Measurements from ENCODE around the gene ZNF777. TPM values are rescaled to one million over a fixed set of nuclear protein-coding genes. Genes with fewer than 3 reads are reported as not detected.
A peak's percentile ranks its signal among the peaks of the same experiment; 100 is the strongest.
"Not testable (repeated sequence)": the region's sequence is repeated elsewhere in the genome, so short reads cannot be mapped to it uniquely, and the experiment has no call there.

The ZNF777 gene
- total RNA-seq, 2 donors from 2014 or later: 12.7 to 16.5 TPM

DNA sequence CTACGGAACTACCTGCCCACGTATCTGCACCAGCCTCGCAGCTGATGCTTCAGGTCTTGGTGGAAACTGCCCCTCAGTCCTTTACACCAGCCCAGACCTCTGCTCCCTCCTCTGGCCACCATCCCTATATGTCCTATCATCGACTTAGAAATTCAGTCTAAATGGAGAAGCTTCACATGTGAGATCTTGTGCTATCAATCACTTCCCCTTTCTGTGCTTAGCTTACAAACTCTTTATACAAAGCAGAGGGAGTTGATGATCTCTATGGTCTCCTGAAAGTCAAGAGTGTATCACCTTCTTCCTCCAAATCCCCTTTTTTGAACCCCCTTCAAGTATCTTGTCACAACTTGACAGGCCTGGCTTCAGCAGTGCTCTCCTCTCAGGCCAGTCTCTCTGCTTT is 30.7 kb downstream of the ZNF777 start:
- H3K4me3 Mint-ChIP-seq: no peak overlapping the region

DNA sequence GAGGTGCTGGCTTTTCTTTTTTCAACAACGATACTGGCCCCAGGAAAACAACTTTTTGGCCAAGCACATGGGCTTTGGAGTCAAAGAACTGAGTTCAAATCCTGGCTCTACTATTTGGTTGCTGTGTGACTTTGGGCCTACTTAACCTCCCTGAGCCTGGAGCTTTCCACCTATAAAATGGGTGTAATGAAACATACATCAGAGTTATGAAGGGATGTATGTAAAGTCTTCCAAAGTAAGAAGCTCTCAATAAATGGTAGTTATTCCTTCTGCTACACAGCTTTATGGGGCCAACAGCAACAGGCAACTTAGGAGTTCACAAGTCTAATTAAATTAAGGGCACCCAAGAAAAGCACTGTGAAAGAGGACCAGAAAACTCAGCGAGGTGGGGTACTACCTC is 33.0 kb downstream of the ZNF777 start:
- H3K9me3 ChIP-seq (ENCODE audit: control insufficient read depth, low read length, poor library complexity, severe bottlenecking): no peaks in the 10 kb centered on the region
- ATAC-seq (no peak), DNase-seq (no peak)
- Mint-ChIP-seq H3K4me3 (no peak overlapping the region), H3K4me1 (peaks cover 4% of the 10 kb centered on the region), H3K36me3 (ENCODE audit: low read depth) (peaks cover 8% of the 10 kb centered on the region), H3K27ac (no peak overlapping the region), H3K27me3 (no peaks in the 10 kb centered on the region)

More for the DNA sequence above, 30.7 kb downstream of the ZNF777 start:
- H3K36me3 Mint-ChIP-seq (ENCODE audit: low read depth): peaks cover 8% of the 10 kb centered on the region
- ATAC-seq (no peak), DNase-seq (no peak)
- H3K27ac Mint-ChIP-seq: peak overlapping the region; percentile 19
- no peaks in the 10 kb centered on the region for H3K9me3 ChIP-seq (ENCODE audit: control insufficient read depth, low read length, poor library complexity, severe bottlenecking)
- H3K27me3 Mint-ChIP-seq: no peaks in the 10 kb centered on the region
- H3K4me1 Mint-ChIP-seq: peaks cover 4% of the 10 kb centered on the region

GRCh38 chr7:149427096-149427680 is 33.7 kb downstream of the ZNF777 start:
- H3K9me3 ChIP-seq (ENCODE audit: control insufficient read depth, low read length, poor library complexity, severe bottlenecking): no peaks in the 10 kb centered on the region
- H3K27me3 Mint-ChIP-seq: no peaks in the 10 kb centered on the region
- DNase-seq (no peak), ATAC-seq (no peak)
- no peak overlapping the region for H3K27ac Mint-ChIP-seq
- H3K4me1 Mint-ChIP-seq: peaks cover 4% of the 10 kb centered on the region
- H3K4me3 Mint-ChIP-seq: no peak overlapping the region
- peaks cover 6% of the 10 kb centered on the region for H3K36me3 Mint-ChIP-seq (ENCODE audit: low read depth)

- H3K4me3 Mint-ChIP-seq: peak overlapping the region; percentile 77
These were observed 37.3 kb downstream of the ZNF777 start for GRCh38 chr7:149423449-149424110.

DNA sequence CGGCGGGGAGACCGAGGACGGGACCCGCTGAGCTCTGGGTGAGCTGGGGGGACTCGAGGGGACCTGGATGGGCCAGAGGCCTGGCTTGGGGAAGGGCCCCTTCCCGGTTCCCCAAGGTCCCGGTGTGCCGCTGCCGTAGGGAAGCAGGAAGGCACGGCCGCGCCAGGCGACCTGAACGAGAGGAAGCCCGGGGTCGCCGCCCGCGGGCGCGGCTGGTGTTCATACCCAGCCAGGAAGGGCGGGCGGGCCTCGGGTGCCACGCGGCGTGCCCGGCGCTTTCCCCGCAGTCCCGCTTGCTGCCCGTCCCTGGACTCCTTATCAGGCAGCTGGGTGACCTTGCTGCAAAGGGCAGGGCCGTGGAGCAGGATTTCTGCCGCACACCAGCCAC is 38.0 kb downstream of the ZNF777 start:
- H3K27ac Mint-ChIP-seq: no peak overlapping the region
- H3K36me3 Mint-ChIP-seq (ENCODE audit: low read depth): no peaks in the 10 kb centered on the region
- peak overlapping the region; percentile 77 for H3K4me3 Mint-ChIP-seq
- peak; percentile 5 for ATAC-seq
- H3K4me1 Mint-ChIP-seq: peaks cover 4% of the 10 kb centered on the region
- H3K27me3 Mint-ChIP-seq: no peaks in the 10 kb centered on the region
- DNase-seq: peak; percentile 17 to 25 (median 24)
- H3K9me3 ChIP-seq (ENCODE audit: control insufficient read depth, low read length, poor library complexity, severe bottlenecking): no peaks in the 10 kb centered on the region

More at GRCh38 chr7:149423449-149424110, 37.3 kb downstream of the ZNF777 start:
- Mint-ChIP-seq H3K4me1 (peaks cover 4% of the 10 kb centered on the region), H3K36me3 (ENCODE audit: low read depth) (no peaks in the 10 kb centered on the region), H3K27ac (no peak overlapping the region), H3K27me3 (no peaks in the 10 kb centered on the region)
- H3K9me3 ChIP-seq (ENCODE audit: control insufficient read depth, low read length, poor library complexity, severe bottlenecking): no peaks in the 10 kb centered on the region
- DNase-seq: no peak
- no peak for ATAC-seq

- peaks cover 4% of the 10 kb centered on the region for H3K4me1 Mint-ChIP-seq
- H3K9me3 ChIP-seq (ENCODE audit: control insufficient read depth, low read length, poor library complexity, severe bottlenecking): no peaks in the 10 kb centered on the region
- peak overlapping the region; percentile 21 for H3K27ac Mint-ChIP-seq
- H3K36me3 Mint-ChIP-seq (ENCODE audit: low read depth): no peaks in the 10 kb centered on the region
- H3K4me3 Mint-ChIP-seq: peak overlapping the region; percentile 77
- DNase-seq (peak; percentile 69 to 76 (median 72)), ATAC-seq (peak; percentile 99)
- no peaks in the 10 kb centered on the region for H3K27me3 Mint-ChIP-seq
These were observed 38.5 kb downstream of the ZNF777 start for GRCh38 chr7:149422162-149422913.

GRCh38 chr7:149420006-149420405 is 40.9 kb downstream of the ZNF777 start:
- peaks cover 7% of the 10 kb centered on the region for H3K4me1 Mint-ChIP-seq
- peak overlapping the region; percentile 76 for H3K4me3 Mint-ChIP-seq
- H3K9me3 ChIP-seq (ENCODE audit: control insufficient read depth, low read length, poor library complexity, severe bottlenecking): no peaks in the 10 kb centered on the region
- no peaks in the 10 kb centered on the region for H3K36me3 Mint-ChIP-seq (ENCODE audit: low read depth)
- no peak for ATAC-seq
- no peak for DNase-seq
- H3K27me3 Mint-ChIP-seq: peaks cover 7% of the 10 kb centered on the region
- peak overlapping the region; percentile 85 for H3K27ac Mint-ChIP-seq

DNA sequence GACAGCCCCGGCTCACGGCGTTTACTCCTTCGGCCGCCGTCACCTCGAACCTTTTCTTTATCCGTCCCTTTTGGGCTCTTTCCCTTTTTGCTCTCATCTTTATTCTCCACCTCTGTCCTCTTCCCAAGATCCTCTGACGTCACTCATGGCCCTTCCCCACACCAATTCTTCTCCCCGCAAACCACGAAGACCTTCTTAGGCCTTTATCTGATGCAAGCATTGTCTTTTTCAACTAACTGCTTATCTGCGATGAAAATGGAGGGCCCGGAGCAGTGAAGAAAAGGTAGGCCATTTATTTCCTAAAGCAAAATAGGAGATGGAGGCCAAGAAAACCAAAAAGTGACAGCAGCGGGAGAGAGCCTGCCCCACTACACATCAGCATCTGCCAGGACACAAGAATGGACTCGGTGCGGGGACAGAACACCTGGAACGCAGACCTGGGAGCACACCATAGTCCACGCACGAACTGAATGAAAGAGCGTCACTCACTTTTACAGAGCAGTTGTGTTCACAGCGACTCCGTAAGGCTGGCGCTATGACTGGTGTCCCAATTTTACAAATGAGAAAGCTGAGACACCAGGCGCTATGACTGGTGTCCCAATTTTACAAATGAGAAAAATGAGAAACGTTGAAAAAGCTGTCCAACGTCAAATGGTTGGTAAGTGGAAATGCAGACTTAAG is 45.3 kb downstream of the ZNF777 start:
- ATAC-seq (peak; percentile 34), DNase-seq (no peak)
- H3K9me3 ChIP-seq (ENCODE audit: control insufficient read depth, low read length, poor library complexity, severe bottlenecking): no peaks in the 10 kb centered on the region
- peaks cover 38% of the 10 kb centered on the region for H3K27me3 Mint-ChIP-seq
- peak overlapping the region; percentile 69 for H3K4me3 Mint-ChIP-seq
- H3K4me1 Mint-ChIP-seq: peaks cover 10% of the 10 kb centered on the region
- H3K36me3 Mint-ChIP-seq (ENCODE audit: low read depth): no peaks in the 10 kb centered on the region
- peak overlapping the region; percentile 82 for H3K27ac Mint-ChIP-seq

DNA sequence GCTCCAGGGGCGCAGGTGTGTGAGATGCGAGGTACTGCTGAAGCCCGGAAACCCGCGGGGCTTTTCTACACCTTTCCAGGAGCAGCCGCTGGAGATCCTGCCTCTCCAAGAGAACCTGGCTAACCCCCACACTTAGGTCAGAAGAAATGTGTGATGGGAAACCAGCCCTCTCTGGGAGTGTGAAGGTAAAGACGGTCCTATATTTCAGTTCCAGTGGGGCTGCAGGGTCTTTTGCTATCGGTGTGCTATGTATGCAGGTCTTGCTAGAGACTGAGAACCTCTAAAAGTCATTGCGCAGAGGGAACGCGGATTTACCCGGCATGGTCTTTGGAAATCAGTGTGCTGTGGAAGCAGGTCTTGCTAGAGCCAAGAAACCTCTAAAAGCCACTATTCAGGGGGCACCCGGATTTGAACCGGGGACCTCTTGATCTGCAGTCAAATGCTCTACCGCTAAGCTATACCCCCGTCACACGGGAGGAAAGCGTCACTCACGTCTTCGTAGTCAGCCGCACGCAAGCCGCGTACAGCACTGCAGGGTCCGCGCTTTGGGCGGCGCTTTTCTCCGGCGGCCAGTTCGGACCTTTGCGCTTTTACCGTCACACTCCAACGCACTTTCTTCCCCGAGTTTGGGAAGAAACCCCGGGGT is 46.0 kb downstream of the ZNF777 start:
- H3K36me3 Mint-ChIP-seq (ENCODE audit: low read depth): no peaks in the 10 kb centered on the region
- H3K9me3 ChIP-seq (ENCODE audit: control insufficient read depth, low read length, poor library complexity, severe bottlenecking): no peaks in the 10 kb centered on the region
- peak overlapping the region; percentile 82 for H3K27ac Mint-ChIP-seq
- DNase-seq (peak in 2 of 3 donors; percentile 25 to 48), ATAC-seq (peak; percentile 85)
- peak overlapping the region; percentile 69 for H3K4me3 Mint-ChIP-seq
- H3K27me3 Mint-ChIP-seq: peaks cover 38% of the 10 kb centered on the region
- peaks cover 8% of the 10 kb centered on the region for H3K4me1 Mint-ChIP-seq

DNA sequence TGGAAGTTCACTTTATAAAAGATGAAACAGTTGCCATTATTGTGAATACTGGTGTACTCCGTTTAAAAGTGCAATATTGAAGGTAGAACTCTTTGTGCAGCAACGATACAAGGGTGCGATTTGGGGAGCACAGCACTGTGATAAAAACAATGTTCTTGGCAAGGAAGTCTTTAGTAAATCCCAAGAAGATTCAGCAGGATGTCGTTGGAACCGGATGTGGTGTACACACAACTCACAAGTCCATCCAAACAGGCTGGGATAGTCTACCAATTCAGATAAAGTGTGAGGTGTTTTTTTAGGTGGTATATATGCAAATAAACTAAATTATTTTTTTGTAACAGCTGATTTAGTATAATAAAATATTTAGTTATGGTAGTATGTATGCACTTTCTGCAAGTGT is 46.7 kb downstream of the ZNF777 start:
- Mint-ChIP-seq H3K27me3 (peaks cover 39% of the 10 kb centered on the region), H3K4me3 (no peak overlapping the region), H3K27ac (no peak overlapping the region), H3K4me1 (peaks cover 8% of the 10 kb centered on the region), H3K36me3 (ENCODE audit: low read depth) (no peaks in the 10 kb centered on the region)
- H3K9me3 ChIP-seq (ENCODE audit: control insufficient read depth, low read length, poor library complexity, severe bottlenecking): no peaks in the 10 kb centered on the region
- no peak for DNase-seq
- ATAC-seq: no peak

- not testable (repeated sequence) for H3K36me3 Mint-ChIP-seq (ENCODE audit: low read depth); ATAC-seq; H3K4me3 Mint-ChIP-seq; H3K9me3 ChIP-seq (ENCODE audit: control insufficient read depth, low read length, poor library complexity, severe bottlenecking); H3K4me1 Mint-ChIP-seq; DNase-seq; H3K27ac Mint-ChIP-seq
- H3K27me3 Mint-ChIP-seq: peaks cover 48% of the 10 kb centered on the region
These were observed 47.8 kb downstream of the ZNF777 start for GRCh38 chr7:149413083-149413482.

- no peaks in the 10 kb centered on the region for H3K9me3 ChIP-seq (ENCODE audit: control insufficient read depth, low read length, poor library complexity, severe bottlenecking)
- no peaks in the 10 kb centered on the region for H3K36me3 Mint-ChIP-seq (ENCODE audit: low read depth)
- no peak overlapping the region for H3K27ac Mint-ChIP-seq
- ATAC-seq: no peak
- no peak overlapping the region for H3K4me3 Mint-ChIP-seq
- no peak for DNase-seq
- peaks cover 5% of the 10 kb centered on the region for H3K4me1 Mint-ChIP-seq
- H3K27me3 Mint-ChIP-seq: peaks cover 42% of the 10 kb centered on the region
These were observed 51.0 kb downstream of the ZNF777 start for GRCh38 chr7:149409895-149410294.

GRCh38 chr7:149404825-149405224 is 56.0 kb downstream of the ZNF777 start:
- no peak for ATAC-seq
- peaks cover 2% of the 10 kb centered on the region for H3K4me1 Mint-ChIP-seq

More at GRCh38 chr7:149404825-149405224, 56.0 kb downstream of the ZNF777 start:
- H3K9me3 ChIP-seq (ENCODE audit: control insufficient read depth, low read length, poor library complexity, severe bottlenecking): no peaks in the 10 kb centered on the region
- no peaks in the 10 kb centered on the region for H3K36me3 Mint-ChIP-seq (ENCODE audit: low read depth)
- peaks cover 33% of the 10 kb centered on the region for H3K27me3 Mint-ChIP-seq
- H3K27ac Mint-ChIP-seq: no peak overlapping the region
- no peak overlapping the region for H3K4me3 Mint-ChIP-seq
- DNase-seq: no peak
